NCI-H1105 (cell line): ENCODE data around the gene ALG14.
"Not testable (repeated sequence)": the region's sequence is repeated elsewhere in the genome, so short reads cannot be mapped to it uniquely, and the experiment has no call there.

Experiments used
- DNase-seq: peaks from one replicate; lab custom pipeline; 2025; lab: John Stamatoyannopoulos, UW

Gene ALG14

GRCh38 chr1:95041491-95042165 is 31.1 kb downstream of the ALG14 start:
- peak; percentile 48 for DNase-seq

- no peak for DNase-seq
Measured at GRCh38 chr1:95040032-95040525, 32.7 kb downstream of the ALG14 start.

DNA sequence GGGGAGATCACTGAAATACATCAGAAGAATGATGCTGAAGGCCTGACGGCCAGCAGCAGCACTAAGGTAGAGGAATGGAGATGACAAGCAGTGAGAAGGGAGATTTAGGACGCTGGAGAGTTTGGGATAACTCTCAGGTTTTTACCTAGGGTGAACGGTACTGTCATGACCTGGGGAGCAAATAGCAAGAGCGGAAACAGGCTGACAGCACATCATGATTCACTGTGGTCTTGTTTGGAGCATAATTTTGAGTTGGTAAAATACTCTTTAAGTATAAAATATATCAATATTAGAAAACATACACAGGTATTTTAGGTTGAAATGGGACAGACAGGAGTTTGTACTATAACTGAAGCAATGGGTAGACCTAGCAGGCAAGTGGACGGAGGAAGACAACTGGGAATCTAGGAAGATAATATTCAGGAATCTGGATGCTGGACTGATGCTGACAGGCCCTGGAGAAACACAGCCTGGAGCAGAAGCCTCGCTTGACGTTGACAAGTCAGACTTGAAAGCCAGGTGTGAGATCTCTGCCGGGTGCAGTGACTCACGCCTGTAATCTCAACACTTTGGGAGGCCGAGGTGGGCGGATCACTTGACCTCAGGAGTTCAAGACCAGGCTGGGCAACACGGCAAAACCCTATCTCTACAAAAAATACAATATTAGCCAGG is 33.3 kb downstream of the ALG14 start:
- no peak for DNase-seq

- no peak for DNase-seq
Measured at GRCh38 chr1:95035536-95035935, 37.2 kb downstream of the ALG14 start.

- no peak for DNase-seq
Measured at GRCh38 chr1:95034506-95034905, 38.2 kb downstream of the ALG14 start.

DNA sequence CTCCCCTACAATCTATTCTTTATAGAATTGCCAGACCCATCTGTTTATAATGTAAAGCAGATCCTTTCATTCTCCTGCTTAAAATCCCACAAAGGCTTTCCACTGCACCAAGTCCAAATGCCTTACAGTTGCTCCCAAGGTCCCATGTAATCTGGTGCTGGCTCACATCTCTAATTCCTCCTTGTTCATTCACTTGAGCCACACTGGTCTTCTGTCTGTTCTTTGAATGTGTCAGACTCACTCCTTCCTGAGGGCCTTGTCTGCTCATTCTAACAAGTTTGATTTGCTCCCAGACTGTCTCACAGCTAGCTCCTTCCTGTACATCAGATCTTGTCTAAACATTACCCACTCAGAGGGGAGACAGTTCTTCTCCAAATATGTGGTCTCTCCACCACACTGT is 38.9 kb downstream of the ALG14 start:
- DNase-seq, result no peak

DNA sequence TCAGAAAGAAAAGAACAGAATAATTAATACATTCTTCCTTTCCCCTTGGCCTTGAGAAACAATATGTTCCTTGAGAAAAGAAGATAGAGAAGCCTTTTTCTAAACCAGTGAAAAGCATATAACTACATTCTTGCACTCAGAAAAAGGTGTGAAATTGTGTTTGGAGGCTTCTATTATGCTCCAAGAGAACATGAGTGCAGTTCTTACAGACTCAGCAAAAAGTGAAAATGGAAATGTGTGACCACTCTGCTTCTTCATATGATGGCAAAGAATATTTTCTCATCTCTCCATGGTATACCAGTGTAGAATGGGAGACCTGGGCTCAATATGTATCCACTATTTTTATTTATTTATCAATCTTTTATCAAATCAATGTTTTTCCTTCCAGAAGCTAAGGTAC is 43.2 kb downstream of the ALG14 start:
- no peak for DNase-seq

DNA sequence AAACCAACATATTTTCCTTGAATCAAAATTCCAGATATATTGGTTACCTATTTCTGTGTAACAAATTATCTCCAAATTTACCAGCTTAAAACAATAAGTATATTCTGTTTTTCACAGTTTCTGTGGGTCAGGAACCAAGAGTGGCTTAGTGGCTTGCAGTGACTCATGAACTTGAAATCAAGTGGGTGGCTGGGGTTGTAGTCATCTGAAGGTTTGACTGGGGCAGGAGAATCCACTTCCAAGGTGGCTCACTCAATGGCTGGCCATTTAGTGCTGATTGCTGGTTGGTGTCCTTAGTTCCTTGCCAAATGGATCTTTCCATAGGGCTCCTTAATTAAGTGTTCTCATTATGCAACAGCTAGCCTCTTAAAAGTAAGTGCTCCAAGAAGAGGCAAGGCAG is 43.8 kb downstream of the ALG14 start:
- DNase-seq, result no peak

- no peak for DNase-seq
Measured at GRCh38 chr1:95027046-95027445, 45.7 kb downstream of the ALG14 start.

- DNase-seq, result no peak
Measured at GRCh38 chr1:95023399-95024043, 49.2 kb downstream of the ALG14 start.

DNA sequence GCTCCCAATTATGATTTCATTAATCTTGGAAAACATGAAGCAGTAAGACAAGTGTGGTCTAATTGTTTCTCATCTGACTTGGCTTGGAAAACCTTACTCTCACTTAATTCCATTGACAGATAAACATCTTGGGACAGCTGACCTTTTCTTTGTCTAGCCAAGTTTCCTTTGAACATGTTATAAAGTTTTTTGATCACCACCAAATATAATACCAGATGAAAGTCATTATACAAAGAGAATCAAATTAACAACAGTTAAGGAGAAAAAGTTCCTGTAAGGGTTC is 50.2 kb downstream of the ALG14 start:
- no peak for DNase-seq

GRCh38 chr1:95021805-95022643 is 50.7 kb downstream of the ALG14 start:
- DNase-seq, result no peak

DNA sequence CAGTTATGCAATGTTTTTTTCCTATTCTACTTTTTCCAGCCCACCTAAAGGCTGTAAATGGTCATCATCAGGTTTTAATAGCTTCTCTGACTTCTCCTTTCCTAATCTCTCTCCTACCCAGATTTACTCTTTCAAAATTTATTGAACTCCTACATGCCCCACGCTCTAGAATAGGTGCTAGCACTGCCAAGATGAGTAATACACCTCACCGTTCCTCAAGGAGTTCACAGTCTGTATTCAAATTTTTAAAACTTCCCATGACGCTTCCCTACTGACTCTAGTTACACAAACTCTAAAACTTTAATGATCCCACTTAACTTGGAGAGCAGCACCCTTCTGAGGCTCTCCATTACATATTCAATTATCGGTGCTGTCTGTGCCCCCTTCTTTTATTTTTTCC is 51.6 kb downstream of the ALG14 start:
- DNase-seq, result no peak

GRCh38 chr1:95019466-95019865 is 53.3 kb downstream of the ALG14 start:
- not testable (repeated sequence) for DNase-seq

- no peak for DNase-seq
Measured at GRCh38 chr1:95018602-95019369, 54.0 kb downstream of the ALG14 start.

DNA sequence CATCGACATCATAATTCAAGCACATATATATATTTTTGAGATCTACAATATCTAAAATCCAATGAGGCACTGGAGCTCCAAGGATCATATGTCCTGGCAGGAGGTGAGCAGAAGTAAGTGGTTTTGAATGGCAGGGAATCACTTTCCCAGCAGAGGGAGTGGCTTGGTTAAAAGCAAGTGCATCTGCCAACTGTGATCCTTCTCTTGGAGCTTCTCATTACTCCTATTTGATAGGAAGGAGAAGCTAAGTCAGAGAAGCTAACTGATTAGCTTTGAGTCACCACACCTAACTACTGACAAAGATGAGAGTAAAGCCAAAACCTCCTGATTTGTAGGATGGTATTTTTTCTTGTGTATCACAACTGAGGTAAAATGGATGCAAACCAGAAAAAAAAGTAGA is 55.0 kb downstream of the ALG14 start:
- no peak for DNase-seq

DNA sequence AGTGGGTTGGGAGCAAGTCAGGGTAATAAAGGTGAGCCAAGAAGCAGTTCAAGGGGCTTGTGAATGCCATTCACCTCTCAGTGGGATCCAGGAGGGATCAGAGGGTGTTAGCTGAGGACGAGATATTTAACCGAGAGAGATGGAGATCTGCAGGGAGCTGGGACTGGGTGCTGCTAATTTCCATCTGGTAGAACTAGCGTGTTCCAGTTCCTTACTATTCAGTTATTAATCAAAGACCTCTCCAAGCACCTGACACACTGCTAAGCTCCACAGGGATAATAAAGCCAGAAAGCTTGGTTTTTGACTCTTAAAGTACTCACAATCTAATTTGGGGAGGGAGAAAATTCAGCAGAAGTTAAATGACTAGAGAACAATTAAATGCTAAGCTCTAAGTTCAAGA is 57.7 kb downstream of the ALG14 start:
- no peak for DNase-seq

- DNase-seq, result no peak
Measured at GRCh38 chr1:95013950-95014574, 58.7 kb downstream of the ALG14 start.

- no peak for DNase-seq
Measured at GRCh38 chr1:95012389-95012788, 60.4 kb downstream of the ALG14 start.

- DNase-seq, result no peak
Measured at GRCh38 chr1:95010158-95010557, 62.6 kb downstream of the ALG14 start.

DNA sequence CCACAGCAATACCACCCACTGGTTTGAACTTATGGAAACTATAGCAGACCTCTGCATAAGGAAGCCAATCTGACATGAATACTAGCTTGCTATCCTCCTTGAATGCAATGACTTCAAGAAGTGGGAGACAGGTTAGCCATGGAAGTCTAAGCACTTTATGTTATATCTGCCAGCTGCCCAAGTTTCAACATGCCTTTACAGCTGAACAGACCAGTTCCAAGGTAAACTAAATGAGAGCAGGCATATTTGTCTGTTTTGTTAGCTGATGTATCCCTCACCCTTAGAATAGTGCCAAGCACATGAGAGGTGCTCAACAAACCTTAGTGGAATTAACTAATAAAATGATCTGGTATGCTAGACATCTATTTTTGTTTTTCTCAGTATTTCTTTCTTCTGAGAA is 65.1 kb downstream of the ALG14 start:
- DNase-seq, result no peak
